Heart left ventricle (tissue), 13 donors: ENCODE results near the gene CHCHD6.

Experiments
- POLR2A ChIP-seq, 2 donors: fragments of 450-650 bp; IDR thresholded peaks; one replicate each; pipeline ENCODE4 v1.6.1; 2017; ENCODE audit warnings: antibody characterized with exemption in 2 of 2, mild to moderate bottlenecking in 2 of 2, moderate library complexity in 2 of 2
- TF ChIP-seq, protein P1 (sequence below), 12 donors: fragments of 200-600 bp; sonication (generic) in 4 of 12; IDR thresholded peaks; one replicate each; pipeline versions ENCODE4 v1.5.0 to v1.8.0; 2018 to 2022; ENCODE audit warnings: antibody characterized with exemption in 12 of 12, mild to moderate bottlenecking in 5 of 12
- donor health status: ischemic (EF 13 %, LVEDD 7.1; RV severe dilation, severe dysfunction).
- donor health status: DM: no; HTN: yes; CAD: no.
- donor health status: DM: no; HTN: no; CAD: no.
- donor health status: ischemic (EF 25% LVEDD 6.9; RV normal size, moderate dysfunction).
- donor health status: ischemic (EF 25% LVEDD 5.7; RV mildly dilated, moderate dysfunction).
- donor health status: ischemic (EF 35%, LVEDD 5.7; RV mildly dilated, moderate dysfunction).
- donor health status: nonischemic (EF 11% LVEDD 7.7; RV severe dilation, severe dysfunction).
- donor health status: DM: yes; HTN: yes; CAD: no.
- donor health status: PGD.
- donor health status: ischemic (EF 29% LVEDD 5.4; RV normal size, mild dysfunction).
- donor health status: nonischemic (EF 23%, LVEDD 6.1; RV moderate dilation, normal function).

- TF ChIP-seq, protein P1, sequence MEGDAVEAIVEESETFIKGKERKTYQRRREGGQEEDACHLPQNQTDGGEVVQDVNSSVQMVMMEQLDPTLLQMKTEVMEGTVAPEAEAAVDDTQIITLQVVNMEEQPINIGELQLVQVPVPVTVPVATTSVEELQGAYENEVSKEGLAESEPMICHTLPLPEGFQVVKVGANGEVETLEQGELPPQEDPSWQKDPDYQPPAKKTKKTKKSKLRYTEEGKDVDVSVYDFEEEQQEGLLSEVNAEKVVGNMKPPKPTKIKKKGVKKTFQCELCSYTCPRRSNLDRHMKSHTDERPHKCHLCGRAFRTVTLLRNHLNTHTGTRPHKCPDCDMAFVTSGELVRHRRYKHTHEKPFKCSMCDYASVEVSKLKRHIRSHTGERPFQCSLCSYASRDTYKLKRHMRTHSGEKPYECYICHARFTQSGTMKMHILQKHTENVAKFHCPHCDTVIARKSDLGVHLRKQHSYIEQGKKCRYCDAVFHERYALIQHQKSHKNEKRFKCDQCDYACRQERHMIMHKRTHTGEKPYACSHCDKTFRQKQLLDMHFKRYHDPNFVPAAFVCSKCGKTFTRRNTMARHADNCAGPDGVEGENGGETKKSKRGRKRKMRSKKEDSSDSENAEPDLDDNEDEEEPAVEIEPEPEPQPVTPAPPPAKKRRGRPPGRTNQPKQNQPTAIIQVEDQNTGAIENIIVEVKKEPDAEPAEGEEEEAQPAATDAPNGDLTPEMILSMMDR (IDR thresholded peaks at IDR 0.05), result no peak
- no peak for TF ChIP-seq POLR2A (IDR thresholded peaks at IDR 0.05)
These were observed 174.6 kb downstream of the CHCHD6 start for GRCh38 chr3:126878664-126879063.
